Endothelial cell of umbilical vein (primary cell): ENCODE measurements around the gene CEP350. TPM values are rescaled to one million over a fixed set of nuclear protein-coding genes. Genes with fewer than 3 reads are reported as not detected.

Experiments used
- BruUV-seq: library from RNA; stranded (reverse); fragments of 400-500 nt; replicated peaks from 2 replicates; lab custom pipeline; 2021; lab: Mats Ljungman, UMichigan
- CTCF ChIA-PET: fragments of 300-600, 350-600 bp; sonication (Branson Sonifier 250); formaldehyde crosslinking; loops from one replicate; lab custom pipeline; 2021; ENCODE audit warnings: antibody characterized with exemption, inconsistent platforms; lab: Charles Lee
- POLR2A ChIA-PET: fragments of 300-600, 350-600 bp; sonication (Branson Sonifier 250); formaldehyde crosslinking; loops from one replicate; lab custom pipeline; 2021; ENCODE audit warnings: antibody characterized with exemption, inconsistent platforms; lab: Charles Lee
- DNase-seq: peaks from one replicate; pipeline ENCODE4 v3.0.0-alpha.2; 2011; ENCODE audit warnings: low read depth, low spot score
- FAIRE-seq: peaks from 2 replicates; lab custom pipeline; 2011; peaks lifted over from hg19 to GRCh38; lab: Jason Lieb, UNC
- H2AFZ ChIP-seq: 2 replicates; pipeline ENCODE4 v1.6.0; 2012; ENCODE audit warnings: low read depth, low read length, control low read depth, inconsistent platforms
- H3K27ac ChIP-seq: 2 replicates; pipeline ENCODE4 v1.5.1; 2011; ENCODE audit warnings: low read depth, mild to moderate bottlenecking, control low read depth, low read length, moderate library complexity; ENCODE audit not compliant: insufficient read depth
- H3K27me3 ChIP-seq, 2 experiments: 2 replicates each; pipeline versions ENCODE4 v1.6.0 to v1.6.1; 2011; ENCODE audit warnings: low read length in 2 of 2, mixed read lengths in 1 of 2; ENCODE audit not compliant: control insufficient read depth in 2 of 2, insufficient read depth in 2 of 2
- H3K36me3 ChIP-seq, 2 experiments: 2 replicates in 1 of 2; 3 replicates in 1 of 2; pipeline ENCODE4 v1.5.1; 2011; ENCODE audit warnings: low read length in 2 of 2, mild to moderate bottlenecking in 1 of 2, moderate library complexity in 1 of 2; ENCODE audit not compliant: control insufficient read depth in 2 of 2, insufficient read depth in 2 of 2; ENCODE audit errors: extremely low read depth in 1 of 2
- H3K4me1 ChIP-seq: 3 replicates; pipeline ENCODE4 v1.5.1; 2011; ENCODE audit warnings: mild to moderate bottlenecking, low read length; ENCODE audit not compliant: control insufficient read depth, insufficient read depth; ENCODE audit errors: extremely low read depth
- H3K4me2 ChIP-seq: 2 replicates; pipeline ENCODE4 v1.6.1; 2011; ENCODE audit warnings: low read length, control low read depth, mixed read lengths; ENCODE audit not compliant: insufficient read depth
- H3K4me3 ChIP-seq, 3 experiments: fragments of 200-600 bp in 1 of 3; sonication (generic), shearing (Covaris generic) in 1 of 3; replicated peaks in 1 of 3; 2 replicates each; pipeline ENCODE4 v1.5.1; 2011 to 2016; ENCODE audit warnings: control low read depth in 3 of 3, low read length in 3 of 3, mild to moderate bottlenecking in 2 of 3, inconsistent platforms in 1 of 3, low read depth in 1 of 3, moderate library complexity in 1 of 3; ENCODE audit not compliant: insufficient read depth in 1 of 3
- H3K79me2 ChIP-seq: 2 replicates; pipeline ENCODE4 v1.6.0; 2012; ENCODE audit warnings: low read length, inconsistent platforms; ENCODE audit not compliant: control insufficient read depth, insufficient read depth
- H3K9ac ChIP-seq: replicated peaks from 2 replicates; pipeline ENCODE3; 2011; ENCODE audit warnings: low read length, control low read depth; ENCODE audit not compliant: insufficient read depth; ENCODE audit errors: extremely low read depth
- H3K9me1 ChIP-seq: replicated peaks from 3 replicates; pipeline ENCODE4 v1.6.0; 2011; ENCODE audit warnings: mild to moderate bottlenecking, low read length; ENCODE audit not compliant: control insufficient read depth, insufficient read depth; ENCODE audit errors: extremely low read depth
- H3K9me3 ChIP-seq: replicated peaks from 2 replicates; pipeline ENCODE4 v1.5.1; 2012; ENCODE audit warnings: low read length, inconsistent platforms; ENCODE audit not compliant: control insufficient read depth, insufficient read depth
- H4K20me1 ChIP-seq: replicated peaks from 2 replicates; pipeline ENCODE3; 2011; ENCODE audit warnings: mild to moderate bottlenecking, low read length; ENCODE audit not compliant: control insufficient read depth, insufficient read depth; ENCODE audit errors: extremely low read depth
- EZH2 ChIP-seq: IDR thresholded peaks from 2 replicates; pipeline ENCODE4 v1.6.1; 2012; ENCODE audit warnings: borderline replicate concordance, low read depth, mild to moderate bottlenecking, moderate library complexity, low read length, inconsistent platforms; ENCODE audit not compliant: severe bottlenecking
- FOS ChIP-seq: IDR thresholded peaks from 2 replicates; pipeline ENCODE4 v1.6.1; 2011; ENCODE audit warnings: mild to moderate bottlenecking, low read length, moderate library complexity, borderline replicate concordance; ENCODE audit not compliant: insufficient read depth
- JUN ChIP-seq: IDR thresholded peaks from 2 replicates; pipeline ENCODE4 v1.6.1; 2011; ENCODE audit warnings: borderline replicate concordance, low read depth; ENCODE audit not compliant: insufficient read length, insufficient read depth
- MAX ChIP-seq: IDR thresholded peaks from 2 replicates; pipeline ENCODE4 v1.6.1; 2011; ENCODE audit not compliant: insufficient read depth, insufficient read length
- POLR2A ChIP-seq: IDR thresholded peaks from 2 replicates; pipeline ENCODE4 v1.6.1; 2012; ENCODE audit warnings: low read depth, mild to moderate bottlenecking, control low read depth, low read length
- dilution Hi-C: fragments of 300-500 bp; cut with MboI; formaldehyde crosslinking; loops from one replicate; pipeline ENCODE4 v1.15.0; 2019; ENCODE audit warnings: low sequenced_read_pairs; ENCODE audit not compliant: extremely low pct_ligation_motif_present
- intact Hi-C: fragments of 100-400 bp; cut with micrococcal nuclease; formaldehyde crosslinking; loops from one replicate; pipeline ENCODE4 v1.10.0; 2022
- polyA plus RNA-seq, 4 experiments: library from polyadenylated mRNA; depleted of rRNA in 3 of 4; stranded (reverse) in 3 of 4; unstranded in 1 of 4; fragments of >200 nt; gene quantifications; 2 replicates each; pipeline versions ENCODE4 v1.2.1 to v1.2.3, GENCODE V29; 2011 to 2012; ENCODE audit warnings: missing spikeins in 1 of 4
- total RNA-seq: library from RNA; stranded (reverse); gene quantifications from 2 replicates; pipeline ENCODE4 v1.2.3, GENCODE V29; 2021
- TF ChIP-seq, protein P1 (sequence below), 2 donors: IDR thresholded peaks; 1 replicate in 1 of 2; 2 replicates in 1 of 2; pipeline ENCODE4 v1.5.1; 2011; ENCODE audit warnings: low read length in 2 of 2, mild to moderate bottlenecking in 2 of 2, moderate library complexity in 2 of 2, control low read depth in 1 of 2, inconsistent platforms in 1 of 2, low read depth in 1 of 2; ENCODE audit not compliant: insufficient read depth in 1 of 2; ENCODE audit errors: extremely low read depth in 1 of 2

Gene CEP350
- total and polyA plus RNA-seq, 2 donors (not counting 3 experiments of a cell fraction or from before 2014, with no cell fraction given), result 4.8 to 30.1 TPM

DNA sequence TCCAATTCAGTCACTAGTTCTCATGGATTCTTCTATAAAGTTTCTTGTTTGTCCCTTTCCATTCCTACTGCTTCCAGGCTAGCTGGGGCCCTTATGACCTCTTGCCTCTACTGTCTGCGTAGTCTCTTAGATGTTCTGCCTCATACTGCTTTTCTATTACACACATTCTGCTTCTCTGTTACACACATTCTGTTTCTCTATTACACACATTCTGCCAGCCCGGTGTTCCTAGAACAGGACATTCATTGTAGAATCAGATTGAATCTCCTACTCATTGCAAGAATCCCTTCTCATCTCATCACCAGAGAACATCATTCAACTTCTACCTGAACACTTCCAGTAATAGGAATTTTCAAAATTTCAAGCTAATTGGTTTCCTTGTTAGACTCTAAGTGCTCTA lies 130.7 kb downstream of the CEP350 start:
- Histone ChIP-seq H3K27ac (no peak overlapping the region), H3K36me3 (no peaks in the 10 kb centered on the region), H3K79me2 (no peaks in the 10 kb centered on the region), H3K27me3 (no peaks in the 10 kb centered on the region), H3K9me3 (no peaks in the 10 kb centered on the region), H3K4me3 (no peak overlapping the region), H3K4me2 (no peak overlapping the region), H3K4me1 (no peaks in the 10 kb centered on the region), H4K20me1 (no peaks in the 10 kb centered on the region), H2AFZ (no peak overlapping the region), H3K9ac (no peak overlapping the region), H3K9me1 (no peaks in the 10 kb centered on the region)
- dilution Hi-C loops, result no loop called here
- ChIA-PET CTCF (interaction anchor here (0.9 to 2.1 kb wide), 4 partner anchors 9 to 218 kb away, joined by 3 to 8 read pairs (median 4); no protein-coding TSS in a partner anchor), POLR2A (no interaction called here)
- no TSS peak for BruUV-seq
- FAIRE-seq (no peak), DNase-seq (no peak)
- intact Hi-C loops, result no loop called here
- TF ChIP-seq MAX, result no peak
- TF ChIP-seq EZH2, result no peak
- TF ChIP-seq FOS, result no peak
- TF ChIP-seq POLR2A, result no peak
- TF ChIP-seq JUN, result no peak
- TF ChIP-seq, protein P1, sequence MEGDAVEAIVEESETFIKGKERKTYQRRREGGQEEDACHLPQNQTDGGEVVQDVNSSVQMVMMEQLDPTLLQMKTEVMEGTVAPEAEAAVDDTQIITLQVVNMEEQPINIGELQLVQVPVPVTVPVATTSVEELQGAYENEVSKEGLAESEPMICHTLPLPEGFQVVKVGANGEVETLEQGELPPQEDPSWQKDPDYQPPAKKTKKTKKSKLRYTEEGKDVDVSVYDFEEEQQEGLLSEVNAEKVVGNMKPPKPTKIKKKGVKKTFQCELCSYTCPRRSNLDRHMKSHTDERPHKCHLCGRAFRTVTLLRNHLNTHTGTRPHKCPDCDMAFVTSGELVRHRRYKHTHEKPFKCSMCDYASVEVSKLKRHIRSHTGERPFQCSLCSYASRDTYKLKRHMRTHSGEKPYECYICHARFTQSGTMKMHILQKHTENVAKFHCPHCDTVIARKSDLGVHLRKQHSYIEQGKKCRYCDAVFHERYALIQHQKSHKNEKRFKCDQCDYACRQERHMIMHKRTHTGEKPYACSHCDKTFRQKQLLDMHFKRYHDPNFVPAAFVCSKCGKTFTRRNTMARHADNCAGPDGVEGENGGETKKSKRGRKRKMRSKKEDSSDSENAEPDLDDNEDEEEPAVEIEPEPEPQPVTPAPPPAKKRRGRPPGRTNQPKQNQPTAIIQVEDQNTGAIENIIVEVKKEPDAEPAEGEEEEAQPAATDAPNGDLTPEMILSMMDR (IDR thresholded peaks at IDR 0.05; ENCODE audit: extremely low read depth in 1 of 2, insufficient read depth in 1 of 2, low read depth in 1 of 2, low read length in 2 of 2), result no peak
